GM21423 (cell line): ENCODE data around the gene PFDN4.
"Not testable (repeated sequence)": the region's sequence is repeated elsewhere in the genome, so short reads cannot be mapped to it uniquely, and the experiment has no call there.

Experiments used
- ATAC-seq: cut with Tn5 transposase; IDR thresholded peaks from one replicate; pipeline ENCODE4 v1.9.1; 2021; ENCODE audit warnings: mild to moderate bottlenecking, moderate library complexity; ENCODE audit not compliant: unreplicated experiment

PFDN4 gene

DNA sequence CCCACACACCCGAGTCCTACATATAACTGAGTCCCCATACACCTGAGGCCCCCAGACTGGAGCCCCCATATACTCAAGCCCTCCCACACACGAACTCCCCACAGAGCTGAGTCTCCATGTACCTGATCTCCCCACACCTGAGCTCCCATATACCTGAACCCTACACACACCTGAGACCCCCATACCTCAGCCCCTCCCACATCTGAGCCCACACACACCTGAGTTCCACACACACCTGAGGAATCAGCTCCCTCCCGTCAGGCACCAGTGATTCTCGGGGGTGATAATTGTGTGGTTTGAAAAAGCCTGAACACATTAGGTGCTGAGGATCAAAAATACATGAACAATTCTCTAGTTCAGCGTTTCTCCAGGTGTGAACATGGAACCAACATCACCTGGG, 15.4 kb downstream of the PFDN4 start:
- no peak for ATAC-seq

DNA sequence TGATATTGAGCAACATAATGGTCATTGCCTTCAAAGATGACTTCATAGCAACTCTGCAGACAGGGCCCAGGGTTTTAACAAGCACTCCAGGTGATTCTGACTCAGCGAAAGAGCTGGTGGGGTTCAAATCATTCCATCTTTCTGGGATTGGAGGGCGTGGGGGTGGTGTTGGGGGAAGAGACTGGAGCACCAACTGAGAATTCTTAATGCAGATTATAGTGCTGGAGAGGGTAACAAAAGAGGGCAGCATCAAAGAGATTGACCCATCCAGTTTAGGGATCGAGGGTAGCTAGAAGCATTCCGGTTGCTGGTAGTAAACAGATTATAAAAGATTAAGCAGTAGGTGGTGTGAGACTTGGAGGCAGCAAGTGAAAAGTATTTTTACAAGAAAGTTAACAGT, 15.9 kb downstream of the PFDN4 start:
- ATAC-seq: no peak

DNA sequence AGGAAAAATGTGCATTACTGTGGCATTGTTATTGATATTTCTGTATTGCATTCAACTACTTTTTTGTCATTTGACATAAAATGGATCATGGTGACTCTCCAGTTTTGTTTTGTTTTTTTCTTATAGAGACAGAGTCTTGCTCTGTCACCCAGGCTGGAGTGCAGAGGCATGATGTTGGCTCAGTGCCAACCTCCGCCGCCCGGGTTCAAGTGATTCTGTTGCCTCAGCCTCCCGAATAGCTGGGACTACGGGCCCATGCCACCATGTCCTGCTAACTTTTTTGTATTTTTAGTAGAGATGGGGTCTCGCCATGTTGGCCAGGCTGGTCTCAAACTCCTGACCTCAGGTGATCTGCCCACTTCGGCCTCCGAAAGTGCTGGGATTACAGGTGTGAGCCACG, 16.8 kb downstream of the PFDN4 start:
- not testable (repeated sequence) for ATAC-seq

- ATAC-seq: peak; percentile 86
These were observed 19.4 kb downstream of the PFDN4 start for GRCh38 chr20:54227241-54227640.

- peak; percentile 12 for ATAC-seq
These were observed 19.9 kb downstream of the PFDN4 start for GRCh38 chr20:54227751-54228150.

DNA sequence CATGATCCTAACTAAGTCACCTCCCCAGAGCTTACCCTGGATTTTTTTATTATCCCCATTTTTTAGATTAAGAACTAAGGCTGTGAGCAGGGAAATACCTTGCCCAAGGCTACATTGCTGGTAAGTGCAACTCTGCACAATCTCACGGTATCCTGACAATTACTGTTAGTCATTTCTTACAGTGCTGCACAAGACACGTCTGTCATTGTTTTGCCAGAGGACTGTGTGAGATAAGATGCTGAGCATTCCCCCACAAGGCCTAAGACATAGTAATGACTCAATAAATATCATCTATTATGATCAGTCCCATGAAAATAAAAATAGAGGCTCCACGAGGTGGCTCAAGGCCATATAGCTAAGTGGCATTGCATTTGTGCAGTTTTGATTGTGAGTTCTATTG, 21.0 kb downstream of the PFDN4 start:
- ATAC-seq: no peak

DNA sequence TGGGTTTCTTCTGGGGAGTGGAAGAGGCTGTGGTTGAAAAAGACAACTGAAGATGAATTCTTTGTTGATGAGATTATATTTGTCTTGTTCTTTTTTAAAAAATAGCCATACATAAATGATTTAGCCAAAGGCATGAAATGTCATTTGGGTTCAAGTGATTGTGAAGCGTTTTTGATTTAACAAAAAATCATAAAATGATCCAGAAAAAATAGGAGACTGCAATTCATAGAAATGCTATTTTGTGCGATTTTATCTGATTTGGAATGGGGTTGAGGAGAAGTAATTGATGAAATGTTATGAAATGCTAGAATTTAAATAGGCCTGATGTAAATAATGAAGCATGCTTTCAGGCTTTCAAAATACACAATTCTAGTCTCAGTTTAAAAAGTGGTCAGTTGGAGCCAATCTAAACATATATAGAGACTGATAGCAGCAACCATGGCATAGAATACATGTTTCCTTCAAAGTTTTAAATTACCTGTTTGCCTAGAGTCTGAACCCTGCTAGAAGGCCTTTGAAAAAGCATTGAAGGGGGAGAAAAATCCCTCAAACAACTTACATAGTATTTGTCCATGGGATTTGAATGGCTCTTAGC, 21.8 kb downstream of the PFDN4 start:
- no peak for ATAC-seq

GRCh38 chr20:54231036-54231435, 23.1 kb downstream of the PFDN4 start:
- ATAC-seq: no peak

GRCh38 chr20:54234991-54235390, 27.1 kb downstream of the PFDN4 start:
- ATAC-seq: no peak

- no peak for ATAC-seq
These were observed 29.4 kb downstream of the PFDN4 start for GRCh38 chr20:54237116-54237943.

DNA sequence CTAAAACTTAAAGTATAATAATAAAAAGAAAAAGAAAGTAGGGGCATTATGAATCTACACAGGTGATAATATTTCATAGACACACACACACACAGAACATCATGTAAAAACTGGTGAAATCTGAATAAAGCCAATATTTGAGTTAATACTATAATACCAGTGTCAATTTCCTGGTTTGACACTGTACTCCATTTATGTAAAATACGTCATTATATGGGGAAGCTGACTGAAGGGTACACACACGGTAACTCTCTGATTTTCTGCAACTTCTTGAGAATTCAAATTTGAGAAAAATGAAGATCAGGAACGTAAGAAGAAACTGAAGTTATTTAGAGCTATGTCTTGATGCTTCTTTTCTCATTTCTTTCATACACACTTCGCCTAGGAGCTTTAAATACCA, 36.2 kb downstream of the PFDN4 start:
- ATAC-seq: no peak

DNA sequence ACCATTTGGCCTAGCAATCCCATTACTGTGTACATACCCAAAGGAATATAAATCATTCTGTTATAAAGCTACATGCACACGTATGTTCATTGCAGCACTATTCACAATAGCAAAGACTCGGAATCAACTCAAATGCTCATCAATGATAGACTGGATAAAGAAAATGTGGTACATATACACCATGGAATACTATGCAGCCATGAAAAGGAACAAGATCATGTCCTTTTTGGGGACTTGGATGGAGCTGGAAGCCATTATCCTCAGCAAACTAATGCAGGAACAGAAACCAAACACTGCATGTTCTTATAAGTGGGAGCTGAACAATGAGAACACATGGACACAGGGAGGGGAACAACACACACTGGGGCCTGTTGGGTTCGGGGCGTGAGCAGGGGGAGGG, 40.8 kb downstream of the PFDN4 start:
- ATAC-seq: not testable (repeated sequence)

DNA sequence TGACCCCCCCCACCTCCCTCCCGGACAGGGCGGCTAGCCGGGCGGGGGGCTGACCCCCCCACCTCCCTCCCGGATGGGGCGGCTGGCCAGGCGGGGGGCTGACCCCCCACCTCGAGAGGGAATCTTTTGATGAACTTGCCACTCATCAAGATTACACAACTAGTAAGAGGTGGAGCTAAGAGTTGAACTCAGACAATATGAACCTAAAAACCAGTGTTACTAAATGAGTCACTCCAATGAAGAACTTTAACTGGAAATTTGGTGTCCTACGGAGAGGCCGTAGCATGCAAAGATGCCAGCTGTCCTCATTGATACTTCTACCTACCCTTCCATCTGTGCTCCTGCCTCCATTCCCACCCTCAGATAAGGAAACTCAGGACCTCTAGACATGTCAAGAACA, 42.8 kb downstream of the PFDN4 start:
- ATAC-seq: no peak

DNA sequence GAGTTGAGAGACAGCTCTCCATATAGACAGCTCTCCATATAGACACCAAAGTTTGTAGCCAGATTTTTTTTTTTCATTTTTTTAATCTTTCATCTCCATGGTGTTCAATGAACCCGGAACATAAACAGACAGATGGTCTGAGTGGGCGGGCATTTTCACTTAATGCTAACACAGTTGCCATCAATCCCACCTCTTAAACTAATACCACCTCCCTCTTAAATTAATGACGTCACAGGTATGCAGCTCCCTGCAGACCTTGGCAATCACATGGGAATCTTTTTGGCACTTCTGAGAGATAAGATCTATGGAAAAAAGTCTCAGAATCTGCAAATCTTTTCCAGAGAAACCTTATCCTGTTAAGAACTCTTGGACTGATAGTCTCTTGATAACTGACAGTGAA, 43.2 kb downstream of the PFDN4 start:
- ATAC-seq: no peak

GRCh38 chr20:54254596-54254995, 46.7 kb downstream of the PFDN4 start:
- ATAC-seq: no peak

DNA sequence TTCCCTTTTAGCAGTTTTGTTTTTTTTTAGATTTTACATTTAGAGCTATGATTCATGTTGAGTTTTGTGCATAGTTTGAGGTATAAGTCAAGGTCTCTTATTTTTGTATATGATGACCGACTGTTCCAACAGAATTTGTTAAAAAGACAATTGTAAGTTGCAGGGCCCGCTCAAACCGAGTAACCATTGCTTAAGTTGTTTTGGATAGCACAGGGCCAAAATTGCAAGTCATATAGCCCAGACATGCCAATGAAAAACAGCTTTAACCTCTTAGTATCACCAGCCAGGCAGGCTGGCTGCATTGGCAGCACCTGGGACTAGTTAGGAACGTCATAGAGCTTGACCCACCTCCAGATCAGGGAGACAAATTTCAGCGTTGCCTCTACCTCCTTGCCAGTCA, 47.3 kb downstream of the PFDN4 start:
- no peak for ATAC-seq

- no peak for ATAC-seq
These were observed 48.3 kb downstream of the PFDN4 start for GRCh38 chr20:54256202-54256601.

GRCh38 chr20:54257071-54257816, 49.4 kb downstream of the PFDN4 start:
- ATAC-seq: no peak

DNA sequence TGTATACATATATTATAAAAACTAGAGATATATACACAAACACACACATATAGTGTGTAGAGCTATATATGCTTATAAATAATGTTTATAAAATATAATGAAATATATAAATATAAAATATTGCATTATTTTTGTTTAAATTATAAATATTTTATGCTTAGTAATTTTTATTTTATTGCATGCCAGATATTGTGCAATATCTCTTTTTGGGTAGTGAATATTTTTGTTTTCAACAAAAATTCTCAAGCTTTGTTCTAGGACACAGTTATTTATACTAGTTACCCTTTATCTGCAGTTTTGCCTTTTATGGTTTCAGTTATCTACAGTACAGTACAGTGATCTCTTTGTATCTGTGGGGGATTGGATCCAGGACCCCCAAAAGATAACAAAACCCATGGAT, 52.2 kb downstream of the PFDN4 start:
- no peak for ATAC-seq

DNA sequence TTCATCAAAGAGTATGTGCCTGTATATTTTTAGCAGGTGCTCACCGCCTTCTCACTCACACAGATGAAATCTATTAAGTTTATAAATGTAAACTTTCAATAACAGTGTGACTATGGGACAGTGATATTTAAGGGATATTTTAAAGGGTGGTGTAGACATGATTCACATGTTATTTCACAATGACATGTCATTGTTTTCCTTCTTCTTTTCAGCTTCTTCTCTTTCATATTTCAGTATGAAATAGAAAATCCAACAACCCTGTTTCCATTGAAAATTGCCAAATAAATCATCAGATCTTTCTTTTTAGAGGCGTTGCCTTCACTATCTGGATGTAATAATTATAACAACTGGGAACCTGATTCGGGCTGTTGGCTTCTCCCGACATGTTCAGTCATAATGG, 54.8 kb downstream of the PFDN4 start:
- ATAC-seq: no peak

DNA sequence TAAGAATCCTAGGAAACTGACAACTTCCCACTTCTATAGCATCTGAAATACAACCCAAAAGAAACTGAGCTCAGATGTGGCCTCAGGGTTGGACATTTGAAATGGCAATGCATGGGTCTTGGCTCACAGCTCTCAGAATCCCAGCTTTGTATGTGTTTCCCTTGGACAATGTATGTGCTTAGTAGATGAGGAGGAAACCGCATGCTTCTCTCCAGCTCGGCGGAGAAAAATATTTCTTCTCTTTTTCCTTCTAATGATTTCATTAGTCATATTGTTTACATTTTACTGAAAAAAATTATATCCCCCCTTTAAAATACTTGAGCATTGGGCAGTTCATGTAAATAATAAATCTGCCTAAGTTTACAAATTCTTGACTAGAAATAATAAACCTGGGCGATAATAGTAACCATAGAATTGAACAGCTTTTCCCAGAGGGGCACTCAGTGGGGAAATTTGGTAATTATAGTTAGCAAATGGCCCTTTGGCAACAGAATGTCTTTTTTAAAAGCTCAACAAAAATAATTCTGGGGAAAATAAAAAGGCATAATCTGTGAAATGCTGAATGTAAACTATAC, 55.3 kb downstream of the PFDN4 start:
- ATAC-seq: no peak

GRCh38 chr20:54265791-54266190, 57.9 kb downstream of the PFDN4 start:
- ATAC-seq: not testable (repeated sequence)
